Measurements from ENCODE around the gene PDCD11.

The PDCD11 gene

GRCh38 chr10:103451831-103452505, 55.5 kb downstream of the PDCD11 start, which contains the start of gene CALHM2:
TSS of gene CALHM2 (minus strand) at chr10:103452370. CDS start at chr10:103449941, 2,429 bp downstream.
- peak; percentile 68 to 74 for DNase-seq

- DNase-seq, result no peak
These were observed 56.2 kb downstream of the PDCD11 start for GRCh38 chr10:103452506-103453230.

- no peak for DNase-seq
These were observed 57.6 kb downstream of the PDCD11 start for GRCh38 chr10:103454026-103454425.

DNA sequence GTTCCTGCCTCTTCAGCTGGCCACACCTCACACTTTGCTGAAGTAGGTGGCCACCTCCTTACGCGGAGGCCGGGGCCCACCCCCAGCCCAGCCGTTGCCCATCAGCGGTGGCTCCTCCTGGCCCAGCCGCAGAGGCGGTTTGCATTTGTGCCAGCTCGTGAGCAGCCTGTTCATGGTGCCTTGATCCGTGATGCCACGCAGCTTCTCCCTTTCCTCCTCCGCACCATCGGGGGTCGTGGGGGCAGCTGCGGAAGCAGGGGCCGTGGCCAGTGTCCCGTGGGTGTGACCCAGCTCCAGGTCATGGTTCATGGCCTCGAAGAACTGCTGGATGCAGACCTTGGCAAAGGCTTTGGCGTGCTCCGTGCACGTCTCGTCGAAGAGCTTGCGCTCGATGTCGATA, 58.8 kb downstream of the PDCD11 start:
- DNase-seq, result no peak

DNA sequence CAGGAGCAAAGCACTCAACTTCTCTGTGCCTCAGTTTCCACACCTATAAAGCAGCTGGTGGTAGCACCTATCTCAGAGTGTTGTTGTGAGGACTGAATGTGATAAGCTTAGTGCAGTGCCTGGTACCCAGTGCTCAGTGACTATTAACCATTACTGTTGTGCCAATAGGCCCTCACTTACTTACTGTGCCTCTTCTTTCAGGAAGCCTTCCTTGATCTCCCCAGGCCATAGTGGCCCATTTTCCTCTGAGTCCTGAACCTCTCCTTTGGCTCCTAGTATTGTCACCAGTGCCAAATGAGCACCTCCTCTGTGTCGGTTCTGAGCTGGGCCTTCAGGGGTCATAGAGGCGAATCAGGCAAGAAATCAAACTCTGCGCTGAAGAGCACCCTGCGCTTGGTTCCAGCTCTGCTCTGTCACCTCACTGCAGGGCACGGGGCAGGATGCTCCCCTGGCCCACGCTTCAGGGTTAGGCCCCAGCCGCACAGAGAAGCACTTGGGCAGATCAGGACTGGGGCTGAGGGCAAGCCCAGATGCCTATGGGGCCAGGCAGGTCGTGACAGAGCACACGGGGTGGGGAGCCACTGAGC, 59.7 kb downstream of the PDCD11 start:
- no peak for DNase-seq

GRCh38 chr10:103457176-103457712, 60.8 kb downstream of the PDCD11 start:
- no peak for DNase-seq

DNA sequence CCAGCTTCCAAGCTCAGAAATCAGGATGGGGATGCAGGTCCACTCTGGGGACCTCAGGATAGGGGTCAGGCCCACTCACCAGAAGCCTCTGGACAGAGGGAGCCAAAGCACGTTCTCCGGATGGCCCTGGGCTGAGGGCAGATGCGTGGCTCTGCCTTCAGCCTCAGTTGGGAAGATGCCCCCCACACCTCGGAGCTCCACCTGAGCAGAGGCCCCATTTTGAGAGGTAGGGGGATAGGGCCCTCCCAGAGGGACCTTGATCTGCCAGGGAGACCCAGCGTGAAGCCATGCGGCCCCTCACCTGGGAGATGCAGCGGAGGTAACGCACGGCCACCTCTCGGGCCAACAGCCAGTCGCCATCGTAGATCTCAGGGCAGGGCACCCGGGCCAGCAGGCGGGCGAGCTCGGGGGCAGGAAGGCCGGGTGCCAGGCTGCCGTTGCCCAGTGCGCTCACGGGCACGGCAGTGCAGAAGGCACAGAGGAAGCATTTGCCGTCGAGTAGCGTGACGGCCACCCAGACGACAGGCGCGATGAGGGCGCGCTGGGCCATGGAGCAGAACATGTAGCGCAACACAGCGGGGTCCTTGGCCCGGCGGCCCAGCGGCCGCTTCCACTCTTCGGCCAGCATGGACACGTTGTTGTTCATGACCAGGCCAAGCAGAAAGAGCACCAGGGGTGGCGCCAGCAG, 61.6 kb downstream of the PDCD11 start:
- DNase-seq, result no peak

DNA sequence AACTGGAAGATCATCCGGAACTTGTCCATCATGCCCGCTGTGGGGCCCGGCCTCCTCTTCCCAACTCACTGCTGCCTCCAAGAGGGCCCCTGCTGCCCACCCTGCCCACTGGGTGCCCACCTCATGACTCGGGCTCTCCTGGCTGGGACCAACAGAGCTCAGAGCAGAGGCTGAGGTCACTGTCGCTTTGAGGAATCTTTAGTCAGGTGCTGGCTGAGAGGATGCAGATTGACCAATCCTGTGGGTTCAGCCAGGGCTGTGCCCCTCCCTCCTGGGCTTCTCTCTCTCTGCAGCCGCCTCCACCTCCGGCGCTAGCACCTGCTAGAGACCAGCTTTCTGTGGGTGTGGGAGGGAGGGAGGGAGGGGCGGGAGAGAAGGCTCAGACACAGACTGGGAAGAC, 62.3 kb downstream of the PDCD11 start, which contains the start of gene CALHM1:
Gene CALHM1, minus strand, starts transcription at position 181 of the 400 bp plus-strand sequence. Its CDS starts 149 bp downstream, at position 32.
- no peak for DNase-seq

GRCh38 chr10:103459615-103460014, 63.2 kb downstream of the PDCD11 start:
- no peak for DNase-seq

- no peak for DNase-seq
These were observed 67.1 kb downstream of the PDCD11 start for GRCh38 chr10:103463499-103463898.

DNA sequence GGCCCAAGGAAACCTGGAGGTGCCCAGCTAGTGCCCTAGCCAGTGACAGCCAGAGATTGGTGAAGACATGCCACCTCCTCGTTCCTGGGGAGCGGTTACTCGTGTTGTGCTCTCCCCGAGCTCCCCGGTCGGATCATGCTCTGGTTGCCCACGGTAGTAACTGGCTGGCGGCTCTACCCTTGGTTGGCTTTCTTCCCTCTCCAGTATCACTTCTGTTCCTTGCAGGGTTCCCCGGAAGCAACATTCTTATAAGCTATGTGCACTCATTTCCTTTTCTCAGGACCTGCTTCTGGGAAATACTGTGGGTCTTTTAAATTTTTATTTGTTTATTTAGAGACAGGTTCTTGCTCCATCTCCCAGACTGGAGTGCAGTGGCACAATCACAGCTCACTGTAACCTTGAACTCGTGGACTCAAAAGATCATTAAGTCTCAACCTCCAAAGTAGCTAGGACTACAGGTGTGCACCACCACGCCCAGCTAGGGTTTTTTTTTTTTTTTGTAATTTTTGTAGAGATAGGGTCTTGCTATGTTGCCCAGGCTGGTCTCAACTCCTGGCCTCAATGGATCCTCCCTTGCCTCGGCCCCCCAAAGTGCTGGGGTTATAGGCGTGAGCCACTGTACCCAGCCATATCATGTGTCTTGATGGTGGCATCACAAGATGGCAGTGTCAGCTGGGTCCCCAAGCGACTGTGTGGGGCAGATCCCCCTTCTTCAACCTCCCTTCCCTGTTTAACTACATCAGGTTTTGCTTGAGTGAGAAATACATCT, 69.2 kb downstream of the PDCD11 start:
- no peak for DNase-seq

GRCh38 chr10:103466734-103467133, 70.3 kb downstream of the PDCD11 start:
- DNase-seq, result no peak

- no peak for DNase-seq
These were observed 71.0 kb downstream of the PDCD11 start for GRCh38 chr10:103467406-103467805.

GRCh38 chr10:103469201-103469600, 72.8 kb downstream of the PDCD11 start:
- no peak for DNase-seq

GRCh38 chr10:103470761-103471653, 74.6 kb downstream of the PDCD11 start:
- peak; percentile 56 to 64 for DNase-seq

GRCh38 chr10:103472005-103472404, 75.6 kb downstream of the PDCD11 start:
- DNase-seq, result no peak

GRCh38 chr10:103473261-103473671, 76.8 kb downstream of the PDCD11 start:
- DNase-seq, result no peak

DNA sequence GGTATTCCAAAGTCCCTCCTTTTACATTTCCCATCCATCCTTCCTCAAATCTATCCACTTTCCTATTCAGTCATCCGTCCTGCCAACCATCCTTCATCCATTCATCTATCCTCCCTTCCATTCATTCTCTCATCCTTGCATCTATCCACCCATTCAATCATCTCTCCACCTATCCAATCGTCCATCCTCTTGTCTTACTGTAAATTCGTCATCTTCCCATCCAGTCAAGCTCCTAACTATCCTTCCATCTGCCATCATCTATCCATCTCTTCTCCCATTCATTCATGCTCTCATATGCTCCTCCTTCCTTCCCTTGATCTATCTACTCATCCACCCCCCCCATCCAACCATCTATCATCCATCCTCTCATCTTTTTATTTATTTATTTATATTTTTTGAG, 77.7 kb downstream of the PDCD11 start:
- DNase-seq, result no peak

GRCh38 chr10:103475437-103475836, 79.0 kb downstream of the PDCD11 start:
- no peak for DNase-seq

DNA sequence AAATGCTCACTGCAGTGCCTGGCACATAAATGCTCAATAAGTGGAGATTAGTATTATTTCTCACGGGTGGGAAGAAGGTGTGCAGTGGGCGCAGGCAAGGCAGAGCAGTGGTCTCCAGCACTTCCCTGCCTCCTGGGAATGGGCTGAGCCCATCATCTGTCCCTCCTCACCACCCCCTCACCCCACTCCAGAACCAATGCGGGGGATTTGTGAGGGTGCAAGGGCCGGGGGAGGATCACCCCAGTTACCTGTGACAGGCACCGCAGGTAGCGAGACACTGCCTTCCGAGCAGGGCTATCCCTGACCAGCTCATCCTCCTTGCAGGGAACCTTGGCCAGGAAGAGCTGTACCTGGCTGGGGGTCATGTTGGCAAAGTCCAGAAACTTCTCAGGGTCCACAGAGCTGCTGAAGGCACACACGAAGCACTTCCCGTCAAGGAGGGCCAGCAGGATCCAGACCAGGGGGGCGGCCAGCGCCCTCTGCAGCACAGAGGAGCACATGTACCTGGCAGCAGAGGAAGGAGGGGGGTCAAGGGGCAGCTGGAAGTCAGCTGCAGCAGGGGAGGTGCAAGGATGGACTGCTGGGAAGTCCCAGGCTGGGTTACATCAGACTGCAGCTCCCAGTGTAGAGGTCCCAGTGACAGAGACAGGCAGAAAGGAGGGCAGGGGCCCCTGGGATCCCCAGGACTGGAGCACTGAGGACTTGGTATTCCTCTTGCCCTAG, 79.8 kb downstream of the PDCD11 start:
- DNase-seq, result no peak
